Testis (tissue), 2 donors: ENCODE results near the gene CCSER2.

Experiments used
- POLR2A ChIP-seq: fragments of 450-650 bp; IDR thresholded peaks from one replicate; pipeline ENCODE4 v1.6.1; 2017; ENCODE audit warnings: antibody characterized with exemption, mild to moderate bottlenecking, moderate library complexity
- TF ChIP-seq, protein P1 (sequence below), 3 experiments: fragments of 450-650 bp in 2 of 3; fragments of 200-600 bp in 1 of 3; sonication (generic) in 1 of 3; IDR thresholded peaks; one replicate each; pipeline ENCODE4 v1.5.1; 2016 to 2019; ENCODE audit warnings: antibody characterized with exemption in 3 of 3, mild to moderate bottlenecking in 2 of 3, moderate library complexity in 1 of 3

GRCh38 chr10:84460520-84460919 lies 132.1 kb downstream of the CCSER2 start:
- TF ChIP-seq, protein P1, sequence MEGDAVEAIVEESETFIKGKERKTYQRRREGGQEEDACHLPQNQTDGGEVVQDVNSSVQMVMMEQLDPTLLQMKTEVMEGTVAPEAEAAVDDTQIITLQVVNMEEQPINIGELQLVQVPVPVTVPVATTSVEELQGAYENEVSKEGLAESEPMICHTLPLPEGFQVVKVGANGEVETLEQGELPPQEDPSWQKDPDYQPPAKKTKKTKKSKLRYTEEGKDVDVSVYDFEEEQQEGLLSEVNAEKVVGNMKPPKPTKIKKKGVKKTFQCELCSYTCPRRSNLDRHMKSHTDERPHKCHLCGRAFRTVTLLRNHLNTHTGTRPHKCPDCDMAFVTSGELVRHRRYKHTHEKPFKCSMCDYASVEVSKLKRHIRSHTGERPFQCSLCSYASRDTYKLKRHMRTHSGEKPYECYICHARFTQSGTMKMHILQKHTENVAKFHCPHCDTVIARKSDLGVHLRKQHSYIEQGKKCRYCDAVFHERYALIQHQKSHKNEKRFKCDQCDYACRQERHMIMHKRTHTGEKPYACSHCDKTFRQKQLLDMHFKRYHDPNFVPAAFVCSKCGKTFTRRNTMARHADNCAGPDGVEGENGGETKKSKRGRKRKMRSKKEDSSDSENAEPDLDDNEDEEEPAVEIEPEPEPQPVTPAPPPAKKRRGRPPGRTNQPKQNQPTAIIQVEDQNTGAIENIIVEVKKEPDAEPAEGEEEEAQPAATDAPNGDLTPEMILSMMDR (IDR thresholded peaks at IDR 0.05) = no peak
- TF ChIP-seq POLR2A = no peak
